SK-N-SH (cell line): Measurements from ENCODE around the gene TAOK1. TPM values are rescaled to one million over a fixed set of nuclear protein-coding genes. Genes with fewer than 3 reads are reported as not detected.

Source experiments
- CTCF ChIA-PET: fragments of 300-600, 350-600 bp; formaldehyde crosslinking; extraction: SDS; loops from one replicate; lab custom pipeline; 2021; lab: Yijun Ruan, JAX
- POLR2A ChIA-PET: fragments of 350-600 bp; sonication (Branson Sonifier 250); formaldehyde crosslinking; extraction: SDS; loops from one replicate; lab custom pipeline; 2020; ENCODE audit warnings: antibody characterized with exemption, inconsistent platforms; lab: Yijun Ruan, JAX
- DNase-seq: peaks from one replicate; pipeline ENCODE4 v3.0.0; 2012
- H2AFZ ChIP-seq: fragments of 200-600 bp; sonication (generic); 2 replicates; pipeline ENCODE4 v1.8.1; 2016; ENCODE audit warnings: antibody characterized with exemption, mild to moderate bottlenecking, low read depth
- H3F3A ChIP-seq: fragments of 200-600 bp; sonication (generic); replicated peaks from 2 replicates; pipeline ENCODE3; 2016; ENCODE audit warnings: antibody characterized with exemption, mild to moderate bottlenecking; ENCODE audit not compliant: insufficient read depth
- H3K27ac ChIP-seq, 2 experiments: fragments of 200-500 bp in 1 of 2; fragments of 200-600 bp in 1 of 2; sonication (Bioruptor generic) in 1 of 2; sonication (generic), shearing (Covaris generic) in 1 of 2; 2 replicates each; pipeline versions ENCODE4 v1.5.1 to v1.6.1; 2014 to 2016; ENCODE audit warnings: low read depth in 2 of 2, inconsistent platforms in 1 of 2, low read length in 1 of 2, mild to moderate bottlenecking in 1 of 2, mixed read lengths in 1 of 2
- H3K27me3 ChIP-seq: fragments of 200-600 bp; sonication (generic), shearing (Covaris generic); 2 replicates; pipeline ENCODE4 v1.6.1; 2016; ENCODE audit warnings: mixed run types; ENCODE audit not compliant: insufficient read depth
- H3K36me3 ChIP-seq, 2 experiments: fragments of 200-500 bp in 1 of 2; fragments of 200-600 bp in 1 of 2; sonication (Bioruptor generic) in 1 of 2; sonication (generic) in 1 of 2; replicated peaks in 1 of 2; 2 replicates each; pipeline versions ENCODE3 to v1.5.1; 2014 to 2016; ENCODE audit warnings: low read length in 1 of 2, mild to moderate bottlenecking in 1 of 2; ENCODE audit not compliant: insufficient read depth in 2 of 2, control insufficient read depth in 1 of 2
- H3K4me1 ChIP-seq, 2 experiments: fragments of 200-500 bp in 1 of 2; fragments of 200-600 bp in 1 of 2; sonication (Bioruptor generic) in 1 of 2; sonication (generic), shearing (Covaris generic) in 1 of 2; 2 replicates each; pipeline versions ENCODE4 v1.5.1 to v1.6.1; 2014 to 2016; ENCODE audit warnings: low read depth in 1 of 2, low read length in 1 of 2, mixed run types in 1 of 2; ENCODE audit not compliant: insufficient read depth in 2 of 2, control insufficient read depth in 1 of 2
- H3K4me2 ChIP-seq: fragments of 200-600 bp; sonication (generic), shearing (Covaris generic); 2 replicates; pipeline ENCODE4 v1.6.1; 2017; ENCODE audit warnings: mixed run types
- H3K4me3 ChIP-seq, 2 experiments: fragments of 200-500 bp in 1 of 2; fragments of 200-600 bp in 1 of 2; sonication (Bioruptor generic) in 1 of 2; sonication (generic), shearing (Covaris generic) in 1 of 2; 2 replicates each; pipeline versions ENCODE4 v1.5.1 to v1.8.1; 2014 to 2016; ENCODE audit warnings: low read depth in 2 of 2, inconsistent platforms in 1 of 2, low read length in 1 of 2, mild to moderate bottlenecking in 1 of 2, mixed read lengths in 1 of 2, moderate library complexity in 1 of 2
- H3K79me2 ChIP-seq: fragments of 200-600 bp; sonication (generic); 2 replicates; pipeline ENCODE4 v1.8.1; 2017; ENCODE audit warnings: mild to moderate bottlenecking; ENCODE audit not compliant: insufficient read depth
- H3K9ac ChIP-seq: fragments of 200-600 bp; sonication (generic); 2 replicates; pipeline ENCODE4 v1.6.1; 2017; ENCODE audit warnings: mixed run types
- H3K9me2 ChIP-seq: fragments of 200-600 bp; sonication (generic); 2 replicates; pipeline ENCODE4 v1.6.1; 2017; ENCODE audit warnings: mixed run types
- H3K9me3 ChIP-seq: fragments of 200-600 bp; sonication (generic); 2 replicates; pipeline ENCODE4 v1.6.1; 2017; ENCODE audit warnings: mixed run types, mild to moderate bottlenecking, moderate library complexity
- H4K20me1 ChIP-seq: fragments of 200-600 bp; sonication (generic); 2 replicates; pipeline ENCODE4 v1.6.1; 2017; ENCODE audit warnings: mild to moderate bottlenecking, mixed run types; ENCODE audit not compliant: insufficient read depth
- CHD2 ChIP-seq: fragments of 150-350 bp; IDR thresholded peaks from 2 replicates; pipeline ENCODE4 v1.6.1; 2018; ENCODE audit warnings: low read length; ENCODE audit not compliant: partially characterized antibody
- EP300 ChIP-seq, 2 experiments: IDR thresholded peaks; 2 replicates each; pipeline versions ENCODE4 v1.4.0 to v1.6.1; 2012; ENCODE audit warnings: borderline replicate concordance in 1 of 2, low read depth in 1 of 2, low read length in 1 of 2
- FOSL2 ChIP-seq: IDR thresholded peaks from 2 replicates; pipeline ENCODE4 v1.4.0; 2012; ENCODE audit warnings: low read depth, mild to moderate bottlenecking, moderate library complexity, borderline replicate concordance
- FOXM1 ChIP-seq: IDR thresholded peaks from 2 replicates; pipeline ENCODE4 v1.4.0; 2012; ENCODE audit warnings: low read depth, mild to moderate bottlenecking
- GABPA ChIP-seq: IDR thresholded peaks from 2 replicates; pipeline ENCODE4 v1.4.0; 2012; ENCODE audit warnings: low read depth, mild to moderate bottlenecking
- GATA2 ChIP-seq: sonication (generic); formaldehyde crosslinking; IDR thresholded peaks from 2 replicates; pipeline ENCODE4 v1.5.0; 2020; ENCODE audit warnings: mild to moderate bottlenecking, missing genetic modification reagents
- JUND ChIP-seq: IDR thresholded peaks from 2 replicates; pipeline ENCODE4 v1.4.0; 2012
- MEF2A ChIP-seq: IDR thresholded peaks from 2 replicates; pipeline ENCODE4 v1.4.0; 2012; ENCODE audit warnings: low read depth, borderline replicate concordance
- MXI1 ChIP-seq: IDR thresholded peaks from 2 replicates; pipeline ENCODE4 v1.6.1; 2012; ENCODE audit warnings: mild to moderate bottlenecking, low read depth, low read length, improper control_type of control experiment
- POLR2AphosphoS5 ChIP-seq: IDR thresholded peaks from 2 replicates; pipeline ENCODE4 v1.6.1; 2012; ENCODE audit warnings: low read depth, low read length
- RCOR1 ChIP-seq: fragments of 150-350 bp; IDR thresholded peaks from 2 replicates; pipeline ENCODE4 v1.6.1; 2017; ENCODE audit warnings: antibody characterized with exemption, low read length
- RFX5 ChIP-seq: IDR thresholded peaks from 2 replicates; pipeline ENCODE4 v1.6.1; 2012; ENCODE audit warnings: mild to moderate bottlenecking, improper control_type of control experiment, low read length
- RXRA ChIP-seq: IDR thresholded peaks from 2 replicates; pipeline ENCODE4 v1.4.0; 2012; ENCODE audit warnings: low read depth, mild to moderate bottlenecking, borderline replicate concordance
- SMC3 ChIP-seq: IDR thresholded peaks from 2 replicates; pipeline ENCODE4 v1.6.1; 2012; ENCODE audit warnings: low read depth, low read length, improper control_type of control experiment
- TCF12 ChIP-seq: IDR thresholded peaks from 2 replicates; pipeline ENCODE4 v1.4.0; 2012
- YY1 ChIP-seq: IDR thresholded peaks from 2 replicates; pipeline ENCODE4 v1.4.0; 2012; ENCODE audit warnings: low read depth, mild to moderate bottlenecking
- WGBS: methylation state at CpG from one replicate; pipeline ENCODE4 v1.1.6; 2017; ENCODE audit warnings: low lambda C conversion rate; 5-methylcytosine and 5-hydroxymethylcytosine counted together
- polyA plus RNA-seq, 3 experiments: library from polyadenylated mRNA; depleted of rRNA; stranded (reverse); fragments of >200 nt; gene quantifications; 2 replicates each; pipeline ENCODE4 v1.2.3, GENCODE V29; 2012
- TF ChIP-seq, protein P1 (sequence below): IDR thresholded peaks from 2 replicates; pipeline ENCODE4 v1.6.1; 2012; ENCODE audit warnings: mild to moderate bottlenecking, low read depth, low read length, moderate library complexity
- TF ChIP-seq, protein P2 (sequence below): IDR thresholded peaks from 2 replicates; pipeline ENCODE4 v1.4.0; 2012; ENCODE audit warnings: low read depth
- TF ChIP-seq, protein P3 (sequence below): IDR thresholded peaks from 2 replicates; pipeline ENCODE4; 2012

Gene TAOK1
- polyA plus RNA-seq, 1 of the 3 experiments (the other 2 are of a cell fraction) = 5.9 TPM

DNA sequence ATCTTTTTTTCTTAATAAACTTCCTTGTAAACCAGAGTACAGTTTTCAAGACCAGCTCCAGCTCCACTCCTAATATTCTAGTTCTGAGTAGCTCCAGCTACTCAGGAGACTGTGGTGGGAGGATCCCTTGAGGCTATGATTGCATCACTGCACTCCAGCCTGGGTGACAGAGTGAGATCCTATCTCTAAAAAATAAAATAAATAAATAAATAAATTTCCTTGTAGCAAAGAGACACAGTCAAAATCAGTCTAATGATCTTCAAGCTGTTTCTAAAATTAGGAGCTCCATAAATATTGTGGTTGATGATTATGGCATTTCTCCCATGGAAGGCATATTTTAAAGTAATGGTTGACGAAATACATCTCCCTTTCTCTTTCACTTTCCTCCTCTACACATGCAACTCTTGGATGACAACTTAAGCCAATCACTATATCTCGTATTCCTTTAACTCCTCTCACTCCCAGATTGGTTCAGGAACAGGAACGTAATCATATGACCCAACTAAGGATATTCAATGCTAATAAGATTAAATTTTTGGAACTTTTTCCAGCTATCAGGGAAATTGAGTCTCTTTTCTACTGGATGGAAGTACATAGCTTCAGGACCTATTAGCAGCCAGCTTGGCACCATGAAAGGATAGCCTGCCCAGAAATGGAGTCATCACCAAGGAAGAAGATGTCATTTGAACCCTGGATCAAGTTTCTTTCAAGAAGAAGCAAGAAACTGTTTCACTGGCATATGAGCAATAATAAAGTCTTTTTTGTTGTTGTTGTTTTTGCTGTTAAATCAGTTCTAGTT is 42.1 kb upstream of the TAOK1 start:
- H3K9ac ChIP-seq = no peak overlapping the region
- no peaks in the 10 kb centered on the region for H4K20me1 ChIP-seq
- no peaks in the 10 kb centered on the region for H3K4me1 ChIP-seq
- H3K36me3 ChIP-seq = no peaks in the 10 kb centered on the region
- ChIA-PET CTCF (interaction anchor here (0.8 to 1.1 kb wide), 2 partner anchors 22 to 219 kb away, joined by 3 read pairs; partner anchors contain the start of gene ABHD15), POLR2A (no interaction called here)
- 87% methylated on average over 3 of the region's 3 CpGs for WGBS
- H3K27ac ChIP-seq = no peak overlapping the region
- peaks cover 4% of the 10 kb centered on the region for H3F3A ChIP-seq
- no peak for TF ChIP-seq RXRA
- no peak for TF ChIP-seq POLR2AphosphoS5
- no peak for TF ChIP-seq MXI1
- no peak for TF ChIP-seq FOSL2
- no peak for TF ChIP-seq MEF2A
- TF ChIP-seq, protein P1, sequence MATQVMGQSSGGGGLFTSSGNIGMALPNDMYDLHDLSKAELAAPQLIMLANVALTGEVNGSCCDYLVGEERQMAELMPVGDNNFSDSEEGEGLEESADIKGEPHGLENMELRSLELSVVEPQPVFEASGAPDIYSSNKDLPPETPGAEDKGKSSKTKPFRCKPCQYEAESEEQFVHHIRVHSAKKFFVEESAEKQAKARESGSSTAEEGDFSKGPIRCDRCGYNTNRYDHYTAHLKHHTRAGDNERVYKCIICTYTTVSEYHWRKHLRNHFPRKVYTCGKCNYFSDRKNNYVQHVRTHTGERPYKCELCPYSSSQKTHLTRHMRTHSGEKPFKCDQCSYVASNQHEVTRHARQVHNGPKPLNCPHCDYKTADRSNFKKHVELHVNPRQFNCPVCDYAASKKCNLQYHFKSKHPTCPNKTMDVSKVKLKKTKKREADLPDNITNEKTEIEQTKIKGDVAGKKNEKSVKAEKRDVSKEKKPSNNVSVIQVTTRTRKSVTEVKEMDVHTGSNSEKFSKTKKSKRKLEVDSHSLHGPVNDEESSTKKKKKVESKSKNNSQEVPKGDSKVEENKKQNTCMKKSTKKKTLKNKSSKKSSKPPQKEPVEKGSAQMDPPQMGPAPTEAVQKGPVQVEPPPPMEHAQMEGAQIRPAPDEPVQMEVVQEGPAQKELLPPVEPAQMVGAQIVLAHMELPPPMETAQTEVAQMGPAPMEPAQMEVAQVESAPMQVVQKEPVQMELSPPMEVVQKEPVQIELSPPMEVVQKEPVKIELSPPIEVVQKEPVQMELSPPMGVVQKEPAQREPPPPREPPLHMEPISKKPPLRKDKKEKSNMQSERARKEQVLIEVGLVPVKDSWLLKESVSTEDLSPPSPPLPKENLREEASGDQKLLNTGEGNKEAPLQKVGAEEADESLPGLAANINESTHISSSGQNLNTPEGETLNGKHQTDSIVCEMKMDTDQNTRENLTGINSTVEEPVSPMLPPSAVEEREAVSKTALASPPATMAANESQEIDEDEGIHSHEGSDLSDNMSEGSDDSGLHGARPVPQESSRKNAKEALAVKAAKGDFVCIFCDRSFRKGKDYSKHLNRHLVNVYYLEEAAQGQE = no peak
- TF ChIP-seq, protein P2, sequence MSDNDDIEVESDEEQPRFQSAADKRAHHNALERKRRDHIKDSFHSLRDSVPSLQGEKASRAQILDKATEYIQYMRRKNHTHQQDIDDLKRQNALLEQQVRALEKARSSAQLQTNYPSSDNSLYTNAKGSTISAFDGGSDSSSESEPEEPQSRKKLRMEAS = no peak
- peaks cover 10% of the 10 kb centered on the region; the same call in 1 of the 2 replicates for H3K27me3 ChIP-seq
- no peak overlapping the region for H3K4me3 ChIP-seq
- H3K9me2 ChIP-seq = no peaks in the 10 kb centered on the region
- no peak overlapping the region for H3K4me2 ChIP-seq
- no peak for DNase-seq
- peak overlapping the region; percentile 1; the same call in 1 of the 2 replicates for H2AFZ ChIP-seq
- no peaks in the 10 kb centered on the region for H3K9me3 ChIP-seq
- H3K79me2 ChIP-seq = no peaks in the 10 kb centered on the region

DNA sequence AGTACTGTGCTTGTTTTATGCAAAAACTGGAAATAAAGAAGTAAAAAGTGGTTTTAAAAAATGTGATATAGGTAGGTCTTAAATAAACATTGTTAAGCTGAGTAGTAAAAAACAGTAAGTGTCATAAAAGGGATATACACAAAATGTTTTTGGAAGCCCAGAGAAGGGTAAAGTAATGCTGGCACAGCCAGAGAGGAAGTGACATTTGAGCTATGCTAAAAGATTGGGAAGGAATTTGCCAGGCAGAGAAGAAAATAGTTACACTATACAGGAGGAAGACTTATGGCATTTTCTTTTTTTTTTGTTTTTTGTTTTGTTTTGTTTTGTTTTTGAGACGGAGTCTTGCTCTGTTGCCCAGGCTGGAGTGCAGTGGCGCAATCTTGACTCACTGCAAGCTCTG is 40.8 kb upstream of the TAOK1 start:
- WGBS = 79% methylated on average over 2 of the region's 2 CpGs
- DNase-seq = no peak
- H2AFZ ChIP-seq = no peak overlapping the region
- H3K27ac ChIP-seq = no peak overlapping the region
- no peaks in the 10 kb centered on the region for H3K9me2 ChIP-seq
- peaks cover 4% of the 10 kb centered on the region for H3F3A ChIP-seq
- no peak overlapping the region for H3K4me3 ChIP-seq
- H3K4me2 ChIP-seq = no peak overlapping the region
- ChIA-PET POLR2A (no interaction called here), CTCF (interaction anchor here (0.9 to 1.7 kb wide), 2 partner anchors 21 to 201 kb away, joined by 3 to 9 read pairs; no protein-coding TSS in a partner anchor)
- no peaks in the 10 kb centered on the region for H4K20me1 ChIP-seq
- no peaks in the 10 kb centered on the region for H3K27me3 ChIP-seq
- no peak for TF ChIP-seq RXRA
- no peak for TF ChIP-seq RFX5
- TF ChIP-seq SMC3 = no peak
- TF ChIP-seq MEF2A = no peak
- TF ChIP-seq GATA2 (CRISPR knock-in tag) = no peak
- TF ChIP-seq CHD2 = no peak
- TF ChIP-seq, protein P3, sequence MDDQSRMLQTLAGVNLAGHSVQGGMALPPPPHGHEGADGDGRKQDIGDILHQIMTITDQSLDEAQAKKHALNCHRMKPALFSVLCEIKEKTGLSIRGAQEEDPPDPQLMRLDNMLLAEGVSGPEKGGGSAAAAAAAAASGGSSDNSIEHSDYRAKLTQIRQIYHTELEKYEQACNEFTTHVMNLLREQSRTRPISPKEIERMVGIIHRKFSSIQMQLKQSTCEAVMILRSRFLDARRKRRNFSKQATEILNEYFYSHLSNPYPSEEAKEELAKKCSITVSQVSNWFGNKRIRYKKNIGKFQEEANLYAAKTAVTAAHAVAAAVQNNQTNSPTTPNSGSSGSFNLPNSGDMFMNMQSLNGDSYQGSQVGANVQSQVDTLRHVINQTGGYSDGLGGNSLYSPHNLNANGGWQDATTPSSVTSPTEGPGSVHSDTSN = no peak
- TF ChIP-seq TCF12 = no peak
- TF ChIP-seq EP300 (IDR thresholded peaks at IDR 0.05; ENCODE audit: borderline replicate concordance in 1 of 2, low read depth in 1 of 2, low read length in 1 of 2) = no peak
- no peak for TF ChIP-seq FOXM1
- TF ChIP-seq GABPA = no peak
- no peak for TF ChIP-seq YY1
- no peak for TF ChIP-seq JUND
- no peak for TF ChIP-seq RCOR1
- no peak overlapping the region for H3K9ac ChIP-seq
- H3K79me2 ChIP-seq = no peaks in the 10 kb centered on the region
- no peaks in the 10 kb centered on the region for H3K9me3 ChIP-seq
- H3K36me3 ChIP-seq = no peaks in the 10 kb centered on the region
- H3K4me1 ChIP-seq = no peaks in the 10 kb centered on the region
